HG03066 (cell line): Measurements from ENCODE around the gene RSPH9.
"Not testable (repeated sequence)": the region's sequence is repeated elsewhere in the genome, so short reads cannot be mapped to it uniquely, and the experiment has no call there.

Source experiments
- ATAC-seq: cut with Tn5 transposase; IDR thresholded peaks from one replicate; pipeline ENCODE4 v1.9.1; 2021; ENCODE audit warnings: low read depth; ENCODE audit not compliant: unreplicated experiment

The RSPH9 gene

GRCh38 chr6:43628393-43629103, 16.3 kb upstream of the RSPH9 start:
- ATAC-seq = peak; percentile 22

GRCh38 chr6:43629104-43629504, 15.7 kb upstream of the RSPH9 start, which contains the start of gene GTPBP2:
Gene GTPBP2 (minus strand): TSS chr6:43629264. CDS start chr6:43629162, 102 bp downstream.
- ATAC-seq = peak; percentile 81

GRCh38 chr6:43629505-43630300, 15.1 kb upstream of the RSPH9 start:
- peak; percentile 59 for ATAC-seq

- no peak for ATAC-seq
Measured at GRCh38 chr6:43630980-43631619, 13.7 kb upstream of the RSPH9 start.

GRCh38 chr6:43633002-43633401, 11.8 kb upstream of the RSPH9 start:
- not testable (repeated sequence) for ATAC-seq

- ATAC-seq = no peak
Measured at GRCh38 chr6:43634702-43635303, 10.0 kb upstream of the RSPH9 start.

GRCh38 chr6:43635387-43636307, 9.2 kb upstream of the RSPH9 start, which contains the start of gene MAD2L1BP:
Gene MAD2L1BP (plus strand): TSS chr6:43635840. CDS start chr6:43635876, 36 bp downstream.
- peak; percentile 73 for ATAC-seq

- ATAC-seq = peak; percentile 35
Measured at GRCh38 chr6:43636308-43636659, 8.6 kb upstream of the RSPH9 start.

GRCh38 chr6:43639984-43640800, 4.6 kb upstream of the RSPH9 start:
- ATAC-seq = no peak

- no peak for ATAC-seq
Measured at GRCh38 chr6:43645613-43645964, 753 bp downstream of the RSPH9 start.

- no peak for ATAC-seq
Measured at GRCh38 chr6:43647613-43648012, 2.8 kb downstream of the RSPH9 start.

- ATAC-seq = no peak
Measured at GRCh38 chr6:43648248-43648647, 3.4 kb downstream of the RSPH9 start.

- not testable (repeated sequence) for ATAC-seq
Measured at GRCh38 chr6:43652822-43653221, 8.0 kb downstream of the RSPH9 start.

GRCh38 chr6:43657221-43657802, 12.5 kb downstream of the RSPH9 start:
- no peak for ATAC-seq

- no peak for ATAC-seq
Measured at GRCh38 chr6:43658161-43658560, 13.3 kb downstream of the RSPH9 start.

- ATAC-seq = not testable (repeated sequence)
Measured at GRCh38 chr6:43662948-43663347, 18.1 kb downstream of the RSPH9 start.

GRCh38 chr6:43665376-43665775, 20.5 kb downstream of the RSPH9 start:
- ATAC-seq = no peak

GRCh38 chr6:43666196-43666920, 21.5 kb downstream of the RSPH9 start:
- no peak for ATAC-seq
